H9 (cell line): ENCODE data around the gene NDUFA3. TPM values are rescaled to one million over a fixed set of nuclear protein-coding genes. Genes with fewer than 3 reads are reported as not detected.

Source experiments
- DNase-seq: peaks from one replicate; pipeline ENCODE4 v3.0.0-alpha.2; 2017
- H2AFZ ChIP-seq: one replicate; pipeline ENCODE4 v1.6.1; 2013; ENCODE audit warnings: mild to moderate bottlenecking, low read length, control low read depth, moderate library complexity
- H2AK5ac ChIP-seq: 2 replicates; pipeline ENCODE4 v1.6.1; 2013; ENCODE audit warnings: low read length, control low read depth, mixed read lengths; ENCODE audit not compliant: insufficient read length
- H2BK120ac ChIP-seq: one replicate; pipeline ENCODE4 v1.6.1; 2013; ENCODE audit warnings: low read depth, mild to moderate bottlenecking, low read length, control low read depth, inconsistent platforms; ENCODE audit not compliant: poor library complexity, severe bottlenecking
- H2BK12ac ChIP-seq: 2 replicates; pipeline ENCODE4 v1.6.1; 2013; ENCODE audit warnings: low read length, control low read depth, mixed read lengths, low read depth; ENCODE audit not compliant: insufficient read length
- H2BK15ac ChIP-seq: 2 replicates; pipeline ENCODE4 v1.6.1; 2013; ENCODE audit warnings: low read depth, low read length, control low read depth
- H2BK20ac ChIP-seq: one replicate; pipeline ENCODE4 v1.6.1; 2013; ENCODE audit warnings: low read depth, mild to moderate bottlenecking, low read length, control low read depth, inconsistent platforms; ENCODE audit not compliant: poor library complexity, severe bottlenecking
- H2BK5ac ChIP-seq: 2 replicates; pipeline ENCODE4 v1.6.1; 2013; ENCODE audit warnings: low read length, control low read depth, mixed read lengths; ENCODE audit not compliant: insufficient read length
- H3K14ac ChIP-seq: 2 replicates; pipeline ENCODE4 v1.6.1; 2013; ENCODE audit warnings: low read length, control low read depth; ENCODE audit not compliant: insufficient read depth
- H3K18ac ChIP-seq: 2 replicates; pipeline ENCODE4 v1.6.1; 2013; ENCODE audit warnings: low read depth, mild to moderate bottlenecking, mixed read lengths, low read length, control low read depth; ENCODE audit not compliant: insufficient read length
- H3K23ac ChIP-seq: 2 replicates; pipeline ENCODE4 v1.6.1; 2013; ENCODE audit warnings: low read length, control low read depth, mixed read lengths, low read depth; ENCODE audit not compliant: insufficient read length
- H3K23me2 ChIP-seq: 2 replicates; pipeline ENCODE4 v1.6.1; 2013; ENCODE audit warnings: low read depth, mild to moderate bottlenecking, mixed read lengths, low read length, control low read depth; ENCODE audit not compliant: insufficient read length, poor library complexity, severe bottlenecking
- H3K27ac ChIP-seq: 2 replicates; pipeline ENCODE4 v1.5.1; 2013; ENCODE audit warnings: low read length, control low read depth, mixed read lengths, low read depth; ENCODE audit not compliant: insufficient read length
- H3K27me3 ChIP-seq: 2 replicates; pipeline ENCODE4 v1.6.1; 2013; ENCODE audit warnings: low read length, control low read depth, inconsistent platforms; ENCODE audit not compliant: insufficient read depth
- H3K4ac ChIP-seq: 2 replicates; pipeline ENCODE4 v1.6.1; 2013; ENCODE audit warnings: low read depth, mild to moderate bottlenecking, control low read depth, inconsistent platforms, low read length, moderate library complexity
- H3K4me1 ChIP-seq: 2 replicates; pipeline ENCODE4 v1.6.1; 2013; ENCODE audit warnings: low read length, control low read depth, inconsistent platforms; ENCODE audit not compliant: insufficient read depth
- H3K4me2 ChIP-seq: 2 replicates; pipeline ENCODE4 v1.6.1; 2013; ENCODE audit warnings: low read length, control low read depth, mixed read lengths; ENCODE audit not compliant: insufficient read length, insufficient read depth
- H3K56ac ChIP-seq: 2 replicates; pipeline ENCODE4 v1.6.1; 2013; ENCODE audit warnings: low read depth, mild to moderate bottlenecking, mixed read lengths, low read length, control low read depth; ENCODE audit not compliant: insufficient read length
- H3K79me1 ChIP-seq: 2 replicates; pipeline ENCODE4 v1.6.1; 2013; ENCODE audit warnings: low read depth, mild to moderate bottlenecking, moderate library complexity, low read length, control low read depth, inconsistent platforms; ENCODE audit not compliant: insufficient read depth, poor library complexity, severe bottlenecking
- H3K79me2 ChIP-seq: 2 replicates; pipeline ENCODE4 v1.6.1; 2013; ENCODE audit warnings: low read length, control low read depth, inconsistent platforms; ENCODE audit not compliant: insufficient read depth
- H3K9ac ChIP-seq: 2 replicates; pipeline ENCODE4 v1.6.1; 2013; ENCODE audit warnings: low read length, control low read depth, mixed read lengths; ENCODE audit not compliant: insufficient read length; ENCODE audit errors: extremely low read depth
- H3K9me3 ChIP-seq: one replicate; pipeline ENCODE4 v1.6.1; 2013; ENCODE audit warnings: low read depth, low read length, inconsistent platforms; ENCODE audit not compliant: control insufficient read depth
- H3T11ph ChIP-seq: one replicate; pipeline ENCODE4 v1.6.1; 2013; ENCODE audit warnings: mild to moderate bottlenecking, low read length, control low read depth, inconsistent platforms
- H4K20me1 ChIP-seq: one replicate; pipeline ENCODE4 v1.6.1; 2013; ENCODE audit not compliant: control insufficient read depth, insufficient read length, insufficient read depth
- H4K5ac ChIP-seq: 2 replicates; pipeline ENCODE4 v1.6.1; 2013; ENCODE audit warnings: low read depth, mild to moderate bottlenecking, mixed read lengths, low read length, control low read depth; ENCODE audit not compliant: insufficient read length
- H4K8ac ChIP-seq: replicated peaks from 2 replicates; pipeline ENCODE4 v1.6.1; 2013; ENCODE audit warnings: low read length, control low read depth, mixed read lengths, low read depth; ENCODE audit not compliant: insufficient read length
- H4K91ac ChIP-seq: 2 replicates; pipeline ENCODE4 v1.6.1; 2013; ENCODE audit warnings: low read depth, mild to moderate bottlenecking, moderate library complexity, mixed read lengths, low read length, control low read depth; ENCODE audit not compliant: insufficient read length
- H3K27ac Mint-ChIP-seq, 3 experiments: 2 replicates in 2 of 3; 3 replicates in 1 of 3; pipeline ENCODE4 v1.8.0; 2020 to 2021; ENCODE audit warnings: mixed read lengths in 3 of 3, mild to moderate bottlenecking in 1 of 3, moderate library complexity in 1 of 3
- H3K27me3 Mint-ChIP-seq: 2 replicates; pipeline ENCODE4 v1.8.0; 2021; ENCODE audit warnings: low read depth, mild to moderate bottlenecking, moderate library complexity, mixed read lengths
- H3K36me3 Mint-ChIP-seq, 3 experiments: 2 replicates in 2 of 3; 3 replicates in 1 of 3; pipeline ENCODE4 v1.8.0; 2020 to 2021; ENCODE audit warnings: low read depth in 3 of 3, mixed read lengths in 3 of 3; ENCODE audit not compliant: insufficient read depth in 1 of 3
- H3K4me1 Mint-ChIP-seq, 2 experiments: 2 replicates each; pipeline ENCODE4 v1.8.0; 2020; ENCODE audit warnings: mixed read lengths in 2 of 2
- H3K4me3 Mint-ChIP-seq, 2 experiments: 2 replicates in 1 of 2; 3 replicates in 1 of 2; pipeline ENCODE4 v1.8.0; 2020 to 2021; ENCODE audit warnings: mild to moderate bottlenecking in 2 of 2, mixed read lengths in 2 of 2, moderate library complexity in 1 of 2
- H3K9me3 Mint-ChIP-seq, 2 experiments: 2 replicates in 1 of 2; 3 replicates in 1 of 2; pipeline ENCODE4 v1.8.0; 2020; ENCODE audit warnings: mild to moderate bottlenecking in 2 of 2, mixed read lengths in 2 of 2, moderate library complexity in 1 of 2
- CTCF ChIP-seq: fragments of 200-600 bp; sonication (generic); conservative IDR thresholded peaks from 3 replicates; pipeline ENCODE4 v1.8.0; 2021; ENCODE audit warnings: antibody characterized with exemption, mild to moderate bottlenecking
- WGBS: extraction: QIAGEN DNeasy Blood & Tissue Kit; methylation state at CpG from one replicate; pipeline ENCODE4 v1.1.7; 2013; ENCODE audit warnings: missing lambda C conversion rate, low lambda C conversion rate, mixed read lengths; ENCODE audit not compliant: insufficient read length; ENCODE audit errors: extremely low coverage; 5-methylcytosine and 5-hydroxymethylcytosine counted together
- total RNA-seq: library from RNA; stranded (reverse); gene quantifications from 2 replicates; pipeline ENCODE4 v1.2.1, GENCODE V29; 2021

NDUFA3 gene
- total RNA-seq, 1 experiment from 2014 or later, result 174 TPM

GRCh38 chr19:54152878-54153524 lies 50.3 kb downstream of the NDUFA3 start:
- no peak overlapping the region for H3K4ac ChIP-seq
- Mint-ChIP-seq H3K4me3 (no peak overlapping the region; a peak in 1 of 5 replicates), H3K9me3 (no peaks in the 10 kb centered on the region), H3K27me3 (no peaks in the 10 kb centered on the region; the same call in 1 of the 2 replicates), H3K27ac (peak overlapping the region in 1 of 3 experiments; percentile 28; a peak in 2 of 7 replicates), H3K36me3 (peaks cover 50 to 85% (median 84%) of the 10 kb centered on the region in 3 experiments), H3K4me1 (no peaks in the 10 kb centered on the region)
- H4K91ac ChIP-seq, result no peak overlapping the region
- no peaks in the 10 kb centered on the region for H3K27me3 ChIP-seq
- H2BK15ac ChIP-seq, result no peak overlapping the region
- H2BK20ac ChIP-seq, result no peak overlapping the region
- no peak overlapping the region for H3K23ac ChIP-seq
- no peak overlapping the region for H3K4me2 ChIP-seq
- H2AK5ac ChIP-seq, result no peak overlapping the region
- H4K20me1 ChIP-seq, result no peaks in the 10 kb centered on the region
- DNase-seq, result no peak
- no peak overlapping the region for H3K14ac ChIP-seq
- H2BK5ac ChIP-seq, result no peak overlapping the region
- H3K9ac ChIP-seq, result no peak overlapping the region
- no peaks in the 10 kb centered on the region for H3K23me2 ChIP-seq
- no peaks in the 10 kb centered on the region for H3K79me1 ChIP-seq
- H3T11ph ChIP-seq, result no peak overlapping the region
- TF ChIP-seq CTCF, result no peak
- H3K4me1 ChIP-seq, result no peaks in the 10 kb centered on the region
- H3K9me3 ChIP-seq, result no peaks in the 10 kb centered on the region
- WGBS, result no CpG with 5 or more reads among the region's 25 CpGs
- no peak overlapping the region for H3K56ac ChIP-seq
- H2BK12ac ChIP-seq, result no peak overlapping the region
- H3K27ac ChIP-seq, result no peak overlapping the region
- no peak overlapping the region for H4K5ac ChIP-seq
- H3K79me2 ChIP-seq, result no peaks in the 10 kb centered on the region
- no peak overlapping the region for H4K8ac ChIP-seq
- H3K18ac ChIP-seq, result no peak overlapping the region
- no peak overlapping the region for H2BK120ac ChIP-seq
- H2AFZ ChIP-seq, result no peak overlapping the region
